Type B pancreatic cell (in vitro differentiated cells): ENCODE data around the gene GFI1B. TPM values are rescaled to one million over a fixed set of nuclear protein-coding genes. Genes with fewer than 3 reads are reported as not detected.
"Not testable (repeated sequence)": the region's sequence is repeated elsewhere in the genome, so short reads cannot be mapped to it uniquely, and the experiment has no call there.

Experiments used
- DNase-seq: peaks from one replicate; pipeline ENCODE4 v3.0.0; 2021; ENCODE audit warnings: mixed read lengths; ENCODE audit not compliant: unreplicated experiment; ENCODE audit errors: extremely low spot score
- H3K27ac Mint-ChIP-seq: 2 replicates; pipeline ENCODE4 v1.8.0; 2021; ENCODE audit warnings: mild to moderate bottlenecking, mixed read lengths
- H3K27me3 Mint-ChIP-seq: 2 replicates; pipeline ENCODE4 v1.8.0; 2021; ENCODE audit warnings: mixed read lengths
- H3K36me3 Mint-ChIP-seq: 2 replicates; pipeline ENCODE4 v1.8.0; 2021; ENCODE audit warnings: mixed read lengths
- H3K4me1 Mint-ChIP-seq: one replicate; pipeline ENCODE4 v1.8.0; 2021; ENCODE audit warnings: mixed read lengths; ENCODE audit not compliant: unreplicated experiment
- H3K4me3 Mint-ChIP-seq: 2 replicates; pipeline ENCODE4 v1.8.0; 2021; ENCODE audit warnings: mild to moderate bottlenecking, mixed read lengths
- H3K9me3 Mint-ChIP-seq: 2 replicates; pipeline ENCODE4 v1.8.0; 2021; ENCODE audit warnings: mixed read lengths
- CTCF ChIP-seq: fragments of 200-600 bp; sonication (generic); conservative IDR thresholded peaks from 2 replicates; pipeline ENCODE4 v1.5.0; 2021; ENCODE audit warnings: antibody characterized with exemption, mild to moderate bottlenecking
- total RNA-seq: library from RNA; stranded (reverse); gene quantifications from 2 replicates; pipeline ENCODE4 v1.2.1, GENCODE V29; 2021; ENCODE audit warnings: low replicate concordance

The GFI1B gene
- total RNA-seq, 1 donor from 2014 or later = not detected

GRCh38 chr9:132955768-132956167, 22.7 kb upstream of the GFI1B start:
- DNase-seq = no peak
- Mint-ChIP-seq H3K27me3 (peaks cover 23% of the 10 kb centered on the region), H3K9me3 (no peaks in the 10 kb centered on the region), H3K27ac (no peak overlapping the region), H3K36me3 (no peaks in the 10 kb centered on the region), H3K4me1 (no peaks in the 10 kb centered on the region), H3K4me3 (no peak overlapping the region)
- no peak for TF ChIP-seq CTCF

- no peak for DNase-seq
- H3K27ac Mint-ChIP-seq = no peak overlapping the region
- peaks cover 31% of the 10 kb centered on the region for H3K27me3 Mint-ChIP-seq
- H3K4me3 Mint-ChIP-seq = no peak overlapping the region
- H3K9me3 Mint-ChIP-seq = no peaks in the 10 kb centered on the region
- no peaks in the 10 kb centered on the region for H3K4me1 Mint-ChIP-seq
- H3K36me3 Mint-ChIP-seq = no peaks in the 10 kb centered on the region
- TF ChIP-seq CTCF = no peak
Measured at GRCh38 chr9:132957805-132958204, 20.7 kb upstream of the GFI1B start.

- Mint-ChIP-seq H3K4me1 (no peaks in the 10 kb centered on the region), H3K27me3 (peaks cover 38% of the 10 kb centered on the region), H3K36me3 (no peaks in the 10 kb centered on the region), H3K9me3 (no peaks in the 10 kb centered on the region), H3K27ac (no peak overlapping the region), H3K4me3 (no peak overlapping the region)
- no peak for DNase-seq
- TF ChIP-seq CTCF = no peak
Measured at GRCh38 chr9:132961002-132961401, 17.5 kb upstream of the GFI1B start.

- Mint-ChIP-seq H3K27me3 (peaks cover 30% of the 10 kb centered on the region), H3K4me3 (no peak overlapping the region), H3K9me3 (no peaks in the 10 kb centered on the region), H3K36me3 (no peaks in the 10 kb centered on the region), H3K27ac (no peak overlapping the region), H3K4me1 (peaks cover 4% of the 10 kb centered on the region)
- TF ChIP-seq CTCF = no peak
- no peak for DNase-seq
Measured at GRCh38 chr9:132965478-132965877, 13.0 kb upstream of the GFI1B start.

- not testable (repeated sequence) for H3K9me3 Mint-ChIP-seq, H3K36me3 Mint-ChIP-seq
Measured at GRCh38 chr9:132967908-132968307, 10.6 kb upstream of the GFI1B start.

GRCh38 chr9:132969783-132970182, 8.7 kb upstream of the GFI1B start:
- Mint-ChIP-seq H3K9me3 (no peaks in the 10 kb centered on the region), H3K27me3 (peaks cover 42% of the 10 kb centered on the region), H3K27ac (no peak overlapping the region), H3K4me1 (peaks cover 4% of the 10 kb centered on the region), H3K4me3 (no peak overlapping the region), H3K36me3 (no peaks in the 10 kb centered on the region)
- DNase-seq = no peak
- TF ChIP-seq CTCF = no peak

More at GRCh38 chr9:132967908-132968307, 10.6 kb upstream of the GFI1B start:
- H3K27ac Mint-ChIP-seq, H3K4me1 Mint-ChIP-seq, H3K4me3 Mint-ChIP-seq, DNase-seq: not testable (repeated sequence)
- peaks cover 32% of the 10 kb centered on the region for H3K27me3 Mint-ChIP-seq
